HAP-1 (cell line): Measurements from ENCODE around the gene ZNF628.
A peak's percentile ranks its signal among the peaks of the same experiment; 100 is the strongest.

Experiments used
- DNase-seq, 2 experiments: peaks; one replicate each; pipeline ENCODE4 v3.0.0-alpha.2; 2016 to 2020; ENCODE audit warnings: low spot score in 2 of 2
- H3K27me3 ChIP-seq: fragments of 250-450 bp; sonication (Bioruptor Pico); 2 replicates; pipeline ENCODE4 v1.5.1; 2020; ENCODE audit warnings: low read depth, mild to moderate bottlenecking, moderate library complexity
- H3K36me3 ChIP-seq: fragments of 250-450 bp; sonication (Bioruptor Pico); replicated peaks from 2 replicates; pipeline ENCODE4 v1.5.1; 2020; ENCODE audit warnings: mild to moderate bottlenecking
- H3K4me1 ChIP-seq: fragments of 250-450 bp; sonication (Bioruptor Pico); 2 replicates; pipeline ENCODE4 v1.5.1; 2020; ENCODE audit warnings: mild to moderate bottlenecking
- H3K4me3 ChIP-seq: fragments of 250-450 bp; sonication (Bioruptor Pico); 2 replicates; pipeline ENCODE4 v1.5.1; 2020; ENCODE audit warnings: mild to moderate bottlenecking, moderate library complexity
- H3K9me3 ChIP-seq: fragments of 250-450 bp; sonication (Bioruptor Pico); 2 replicates; pipeline ENCODE4 v1.5.1; 2020; ENCODE audit warnings: mild to moderate bottlenecking, moderate library complexity
- in situ Hi-C: fragments of 300-500 bp; cut with MboI; formaldehyde crosslinking; loops from 3 replicates; pipeline ENCODE4 v1.14.3; 2020; ENCODE audit warnings: low sequenced_read_pairs, inconsistent platforms, mixed read lengths

The ZNF628 gene

DNA sequence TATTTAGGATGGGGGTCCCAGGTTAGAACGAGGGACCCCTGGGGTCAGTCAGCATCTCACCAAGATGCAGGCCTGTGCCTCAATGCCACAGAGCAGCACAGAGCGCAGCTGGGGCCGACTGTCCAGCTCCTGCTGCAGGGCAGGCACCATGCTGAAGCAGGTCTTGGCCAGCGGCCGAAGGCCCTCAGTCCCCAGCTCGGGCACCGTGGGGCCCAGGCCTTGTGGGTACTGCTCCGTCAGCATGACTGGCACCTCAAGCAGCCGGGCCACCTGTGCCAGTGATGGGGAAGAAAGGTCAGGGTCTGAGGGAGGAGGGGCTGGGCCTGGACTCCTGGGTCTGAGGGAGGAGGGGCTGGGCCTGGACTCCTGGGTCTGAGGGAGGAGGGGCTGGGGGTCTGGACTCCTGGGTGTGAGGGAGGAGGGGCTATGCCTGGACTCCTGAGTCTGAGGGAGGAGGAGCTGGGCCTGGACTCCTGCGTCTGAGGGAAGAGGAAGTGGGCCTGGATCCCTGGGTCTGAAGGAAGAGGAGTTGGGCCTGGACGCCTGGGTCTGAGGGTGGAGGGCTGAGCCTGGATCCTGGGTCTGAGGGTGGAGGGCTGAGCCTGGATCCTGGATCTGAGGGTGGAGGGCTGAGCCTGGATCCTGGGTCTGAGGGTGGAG lies 20.7 kb upstream of the ZNF628 start:
- in situ Hi-C loops: no loop called here
- H3K9me3 ChIP-seq: no peaks in the 10 kb centered on the region
- no peak overlapping the region for H3K4me3 ChIP-seq

DNA sequence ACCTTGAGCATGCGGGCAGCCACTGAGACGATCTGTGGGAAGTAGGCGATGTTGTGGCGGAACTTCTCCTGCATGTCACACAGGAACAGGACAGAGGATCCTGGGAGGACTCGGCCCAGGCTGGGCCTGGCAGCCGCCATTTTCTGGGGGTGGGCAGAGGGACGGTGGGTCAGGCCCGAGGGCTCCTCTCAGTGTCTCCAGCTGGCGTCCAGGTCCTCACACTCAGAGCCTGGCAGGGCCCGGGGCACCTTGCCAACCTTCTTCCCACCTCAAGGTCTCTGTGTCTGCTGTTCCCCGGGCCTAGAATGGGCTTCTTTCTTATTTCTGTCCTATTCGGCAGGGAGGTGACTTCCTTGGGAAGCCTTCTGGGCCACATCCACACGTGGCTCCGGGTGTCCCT lies 20.1 kb upstream of the ZNF628 start:
- in situ Hi-C loops: no loop called here
- H3K36me3 ChIP-seq: peaks cover 8% of the 10 kb centered on the region; the same call in 1 of the 2 replicates
- peaks cover 22% of the 10 kb centered on the region for H3K4me1 ChIP-seq

More for the DNA sequence above, 20.7 kb upstream of the ZNF628 start:
- peaks cover 8% of the 10 kb centered on the region; the same call in 1 of the 2 replicates for H3K36me3 ChIP-seq
- peaks cover 20% of the 10 kb centered on the region for H3K4me1 ChIP-seq
- peaks cover 12% of the 10 kb centered on the region for H3K27me3 ChIP-seq
- no peak for DNase-seq

DNA sequence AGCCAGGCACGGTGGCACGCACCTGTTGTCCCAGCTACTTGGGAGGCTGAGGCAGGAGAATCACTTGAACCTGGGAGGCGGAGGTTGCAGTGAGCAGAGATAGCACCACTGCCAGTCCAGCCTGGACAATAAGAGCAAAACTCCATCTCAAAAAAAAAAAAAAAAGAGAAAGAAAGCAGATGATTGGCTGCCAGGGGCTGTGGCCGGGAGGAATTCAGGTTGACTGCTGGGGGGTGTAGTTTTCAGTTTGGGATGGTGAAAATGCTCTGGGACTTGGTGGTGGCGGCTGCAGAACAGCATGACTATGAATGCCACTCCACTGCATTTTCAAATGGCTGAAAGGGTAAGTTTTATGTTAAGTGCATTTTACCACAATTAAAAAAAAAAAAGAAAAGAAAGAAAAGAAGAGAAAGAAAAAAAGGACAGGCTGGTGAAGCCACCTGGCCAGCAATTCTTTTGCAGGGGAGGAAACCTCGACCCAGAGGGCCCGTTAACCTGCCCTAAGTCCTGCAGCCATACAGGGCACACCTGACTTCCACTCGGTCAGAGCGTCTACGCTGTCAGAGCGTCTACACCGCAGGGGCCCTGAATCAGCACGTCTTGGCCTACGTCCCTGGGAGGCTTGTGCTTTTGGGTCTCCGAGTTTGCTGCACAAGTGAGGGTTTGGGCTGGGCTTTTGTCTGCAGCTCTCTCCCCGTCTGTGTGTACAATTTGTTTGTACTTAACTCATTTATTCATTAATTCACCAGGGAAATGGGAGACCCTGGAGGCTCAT lies 18.5 kb upstream of the ZNF628 start:
- peaks cover 8% of the 10 kb centered on the region; the same call in 1 of the 2 replicates for H3K36me3 ChIP-seq
- in situ Hi-C loops: no loop called here
- no peak for DNase-seq
- no peaks in the 10 kb centered on the region for H3K27me3 ChIP-seq
- H3K4me1 ChIP-seq: peaks cover 26% of the 10 kb centered on the region
- no peak overlapping the region for H3K4me3 ChIP-seq
- H3K9me3 ChIP-seq: no peaks in the 10 kb centered on the region

More for the DNA sequence above, 20.1 kb upstream of the ZNF628 start:
- Histone ChIP-seq H3K4me3 (no peak overlapping the region), H3K27me3 (peaks cover 9% of the 10 kb centered on the region), H3K9me3 (no peaks in the 10 kb centered on the region)
- no peak for DNase-seq

DNA sequence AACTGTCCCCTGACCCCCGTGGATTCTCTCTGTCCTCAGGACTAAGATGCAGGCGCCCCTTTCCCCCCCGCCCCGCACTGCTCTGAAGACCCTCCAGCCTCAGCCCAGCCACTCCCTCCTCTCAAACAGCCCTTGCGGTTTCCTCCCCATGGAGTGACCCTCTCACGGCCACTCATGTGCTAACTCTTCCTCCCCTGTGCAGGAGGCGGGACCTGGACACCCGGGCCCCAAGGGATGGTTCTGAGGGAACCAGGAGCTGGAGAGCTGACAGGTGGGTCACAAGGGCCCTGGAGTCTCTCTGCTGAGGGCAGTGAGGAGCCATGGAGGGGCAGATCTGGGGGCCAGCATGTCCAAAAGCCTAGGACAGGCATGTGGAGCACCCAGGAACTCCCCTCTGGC lies 16.9 kb upstream of the ZNF628 start:
- no peaks in the 10 kb centered on the region for H3K27me3 ChIP-seq
- H3K36me3 ChIP-seq: peaks cover 5% of the 10 kb centered on the region; the same call in 1 of the 2 replicates
- in situ Hi-C loops: no loop called here
- H3K4me1 ChIP-seq: peaks cover 26% of the 10 kb centered on the region
- H3K9me3 ChIP-seq: no peaks in the 10 kb centered on the region
- peak overlapping the region; percentile 6; the same call in 1 of the 2 replicates for H3K4me3 ChIP-seq
- DNase-seq: peak; percentile 68 to 73

DNA sequence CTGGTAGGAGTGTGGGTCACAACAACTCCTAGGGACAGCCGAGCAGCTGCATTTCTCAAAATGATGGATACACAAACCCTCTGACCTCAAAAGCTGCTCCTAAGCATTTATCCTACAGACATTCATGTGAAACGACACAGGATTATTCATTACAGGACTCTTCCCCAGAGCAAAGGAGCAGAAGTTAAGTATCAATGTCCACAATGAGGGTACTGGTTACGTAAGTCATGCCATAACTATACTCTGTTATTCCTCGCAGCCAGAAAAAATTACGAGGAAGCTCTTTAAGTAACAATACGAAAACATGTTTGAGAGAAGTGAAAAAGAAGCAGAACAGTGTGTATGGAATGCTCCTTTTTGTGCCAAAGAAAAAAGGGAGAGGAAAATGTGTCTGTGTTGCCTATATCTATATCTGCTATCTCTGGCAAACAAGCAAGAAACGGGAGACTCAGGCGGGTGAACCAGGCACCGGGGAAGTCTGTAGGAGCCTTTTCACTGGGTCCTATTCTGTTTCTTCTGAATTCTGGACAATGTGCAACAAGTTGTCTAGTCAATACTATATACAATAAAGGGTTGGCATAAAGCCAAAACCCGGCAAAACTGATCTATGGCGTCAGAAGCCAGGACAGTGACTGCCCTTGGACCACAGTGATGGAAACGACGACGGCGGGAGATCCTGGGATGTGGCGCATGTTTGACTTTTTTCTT lies 16.3 kb upstream of the ZNF628 start:
- peaks cover 26% of the 10 kb centered on the region for H3K4me1 ChIP-seq
- peak overlapping the region; percentile 64 for H3K4me3 ChIP-seq
- H3K36me3 ChIP-seq: peaks cover 5% of the 10 kb centered on the region; the same call in 1 of the 2 replicates
- in situ Hi-C loops: no loop called here
- peak in 1 of 2 experiments; percentile 51 for DNase-seq
- H3K27me3 ChIP-seq: no peaks in the 10 kb centered on the region
- no peaks in the 10 kb centered on the region for H3K9me3 ChIP-seq

DNA sequence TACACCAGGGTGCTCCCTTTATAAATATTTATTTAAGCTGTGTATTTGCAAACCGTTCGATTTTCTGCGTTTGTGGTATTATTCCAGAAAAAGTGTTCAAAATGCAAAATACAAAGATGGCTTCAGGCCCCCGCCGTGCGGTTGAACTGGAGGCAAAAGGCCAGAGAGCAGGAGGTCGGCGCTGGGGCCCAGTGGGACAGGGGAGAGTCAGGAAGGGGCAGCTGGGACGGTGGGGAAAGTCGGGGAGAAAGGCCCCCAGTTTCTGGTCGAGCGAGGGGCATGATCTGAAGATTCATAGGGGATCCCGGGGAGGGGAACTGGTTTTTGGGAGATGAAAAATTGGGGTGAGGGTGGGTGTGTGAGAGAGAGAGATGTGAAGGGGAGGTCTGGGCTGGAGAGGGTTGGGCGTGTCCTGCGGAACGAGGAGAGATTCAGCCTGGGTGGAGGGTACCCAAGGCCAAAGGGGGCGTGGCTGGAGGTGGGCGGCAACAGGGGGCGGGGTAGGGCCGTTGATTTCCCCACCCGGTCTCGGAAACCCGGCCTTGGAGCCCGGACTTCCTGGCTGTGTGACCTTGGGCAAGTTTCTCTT lies 15.7 kb upstream of the ZNF628 start:
- peak; percentile 91 to 97 for DNase-seq
- Histone ChIP-seq H3K36me3 (no peaks in the 10 kb centered on the region), H3K4me1 (peaks cover 26% of the 10 kb centered on the region), H3K27me3 (no peaks in the 10 kb centered on the region), H3K9me3 (no peaks in the 10 kb centered on the region), H3K4me3 (peak overlapping the region; percentile 64)
- in situ Hi-C loops: no loop called here

DNA sequence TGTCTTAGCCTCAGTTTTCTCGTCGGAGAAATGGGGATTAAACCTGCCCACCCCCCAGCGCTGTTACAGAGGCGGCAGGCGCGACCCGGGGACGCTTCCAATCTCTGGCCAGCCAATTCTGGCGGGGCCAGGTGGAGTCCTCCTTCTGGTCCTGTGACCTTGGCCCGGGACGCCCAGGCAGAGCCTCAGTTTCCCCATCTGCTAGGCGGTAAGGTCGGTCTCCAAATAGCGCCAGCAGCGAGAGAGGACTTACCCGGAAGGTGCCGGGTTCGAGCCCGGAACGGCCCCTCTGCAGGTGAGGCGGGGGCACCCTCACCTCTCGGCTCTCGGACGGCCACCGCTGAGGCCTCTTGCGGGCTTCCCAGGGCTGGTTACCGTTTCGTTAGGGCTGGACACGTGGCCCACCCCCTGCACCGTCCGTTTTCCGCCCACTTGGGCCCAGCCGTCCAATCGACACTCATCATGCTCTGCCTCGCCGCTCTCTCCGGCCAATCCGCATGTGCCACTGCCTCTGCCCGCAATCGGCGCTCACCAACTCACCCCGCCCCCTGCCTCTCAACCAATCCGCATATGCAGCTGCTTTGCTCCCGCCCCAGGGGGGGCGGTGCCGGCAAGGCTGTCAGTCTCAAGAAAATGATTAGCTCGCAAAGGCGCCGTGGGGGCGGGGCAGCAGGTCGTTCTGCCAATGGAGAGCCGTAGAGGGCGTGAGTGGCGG lies 15.0 kb upstream of the ZNF628 start, which contains the start of gene ISOC2:
Gene ISOC2 (minus strand): TSS at position 384 of the 715 bp plus-strand sequence. CDS start 5,156 bp downstream, outside the sequence.
- Histone ChIP-seq H3K27me3 (no peaks in the 10 kb centered on the region), H3K4me1 (peaks cover 26% of the 10 kb centered on the region), H3K9me3 (no peaks in the 10 kb centered on the region), H3K4me3 (peak within 1 kb of the TSS; percentile 64), H3K36me3 (no peaks in the 10 kb centered on the region)
- peak; percentile 99 to 100 for DNase-seq
- in situ Hi-C loops: no loop called here

DNA sequence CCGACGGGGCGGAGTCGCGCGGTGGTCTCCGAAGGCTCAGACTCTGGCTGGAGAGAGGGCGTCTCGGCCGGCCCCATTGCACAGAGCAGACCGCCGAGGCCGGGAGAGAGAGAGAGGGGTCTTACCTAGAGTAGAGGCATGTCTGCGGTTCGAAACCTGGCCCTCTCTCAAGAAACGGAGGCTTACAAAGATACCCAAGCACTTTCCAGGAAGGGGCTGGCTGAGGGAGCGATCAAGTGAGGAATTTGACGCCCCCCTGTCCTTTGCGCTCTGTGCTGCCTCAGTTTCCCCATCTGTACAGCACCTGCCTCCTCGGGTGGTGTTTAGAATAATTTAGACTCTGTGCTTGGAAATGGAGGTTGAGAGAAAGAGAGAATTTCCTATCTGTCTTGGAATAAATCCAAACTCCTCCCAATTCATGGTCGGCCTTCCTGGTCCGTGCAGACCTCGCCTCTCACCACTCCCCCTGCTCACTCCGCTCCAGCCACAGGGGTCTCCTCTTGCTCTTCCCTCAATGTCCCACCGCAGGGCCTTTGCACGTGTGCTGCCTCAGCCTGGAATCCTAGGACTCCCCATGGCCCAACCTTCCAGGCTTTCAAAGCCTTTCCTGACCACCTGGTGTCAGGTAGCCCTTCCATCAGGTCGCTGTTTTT lies 14.3 kb upstream of the ZNF628 start:
- in situ Hi-C loops: no loop called here
- Histone ChIP-seq H3K4me3 (peak overlapping the region; percentile 32), H3K4me1 (peaks cover 26% of the 10 kb centered on the region), H3K36me3 (no peaks in the 10 kb centered on the region), H3K9me3 (no peaks in the 10 kb centered on the region), H3K27me3 (no peaks in the 10 kb centered on the region)
- DNase-seq: peak in 1 of 2 experiments; percentile 61

DNA sequence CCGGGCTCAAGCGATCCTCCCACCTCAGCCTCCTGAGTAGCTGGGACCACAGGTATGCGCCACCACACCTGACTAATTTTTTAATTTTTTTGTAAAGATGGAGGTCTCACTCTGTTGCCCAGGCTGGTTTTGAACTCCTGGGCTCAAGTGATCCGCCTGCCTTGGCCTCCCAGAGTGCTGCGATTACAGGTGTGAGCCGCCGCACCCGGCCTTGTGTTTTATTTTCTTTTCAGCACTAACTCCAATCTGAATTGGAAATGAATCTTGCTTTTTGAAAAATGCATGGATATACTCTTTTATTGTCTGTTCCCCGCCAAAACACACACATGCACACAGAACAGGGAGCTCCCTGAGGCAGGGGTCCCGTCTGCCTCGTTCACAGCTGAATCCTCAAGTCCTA lies 13.7 kb upstream of the ZNF628 start:
- H3K27me3 ChIP-seq: no peaks in the 10 kb centered on the region
- no peak overlapping the region for H3K4me3 ChIP-seq
- peaks cover 26% of the 10 kb centered on the region for H3K4me1 ChIP-seq
- no peak for DNase-seq
- H3K36me3 ChIP-seq: no peaks in the 10 kb centered on the region
- no peaks in the 10 kb centered on the region for H3K9me3 ChIP-seq
- in situ Hi-C loops: no loop called here

DNA sequence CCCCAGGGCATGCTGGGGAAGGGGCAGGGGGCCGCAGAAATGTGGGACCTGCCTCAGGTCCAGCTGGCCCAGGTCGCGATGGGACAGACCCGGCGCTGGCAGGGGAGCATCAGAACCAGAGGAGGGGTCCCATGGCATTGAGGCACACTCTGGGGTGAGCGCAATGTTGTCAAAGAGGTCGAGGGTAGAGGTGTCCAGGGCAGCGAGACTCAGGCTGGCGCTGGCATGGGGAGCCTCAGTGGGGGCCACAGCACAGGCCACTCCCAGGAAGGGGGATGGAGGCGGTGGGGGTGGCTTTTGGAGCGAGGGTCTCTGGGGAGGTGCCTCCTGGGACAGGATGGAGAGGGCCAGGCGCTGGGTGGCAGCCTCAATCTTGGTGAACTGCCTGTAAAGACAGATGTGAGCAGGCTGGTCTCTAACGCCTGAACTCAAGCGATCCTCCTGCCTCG lies 12.8 kb upstream of the ZNF628 start:
- in situ Hi-C loops: no loop called here
- peaks cover 24% of the 10 kb centered on the region for H3K4me1 ChIP-seq
- H3K27me3 ChIP-seq: no peaks in the 10 kb centered on the region

DNA sequence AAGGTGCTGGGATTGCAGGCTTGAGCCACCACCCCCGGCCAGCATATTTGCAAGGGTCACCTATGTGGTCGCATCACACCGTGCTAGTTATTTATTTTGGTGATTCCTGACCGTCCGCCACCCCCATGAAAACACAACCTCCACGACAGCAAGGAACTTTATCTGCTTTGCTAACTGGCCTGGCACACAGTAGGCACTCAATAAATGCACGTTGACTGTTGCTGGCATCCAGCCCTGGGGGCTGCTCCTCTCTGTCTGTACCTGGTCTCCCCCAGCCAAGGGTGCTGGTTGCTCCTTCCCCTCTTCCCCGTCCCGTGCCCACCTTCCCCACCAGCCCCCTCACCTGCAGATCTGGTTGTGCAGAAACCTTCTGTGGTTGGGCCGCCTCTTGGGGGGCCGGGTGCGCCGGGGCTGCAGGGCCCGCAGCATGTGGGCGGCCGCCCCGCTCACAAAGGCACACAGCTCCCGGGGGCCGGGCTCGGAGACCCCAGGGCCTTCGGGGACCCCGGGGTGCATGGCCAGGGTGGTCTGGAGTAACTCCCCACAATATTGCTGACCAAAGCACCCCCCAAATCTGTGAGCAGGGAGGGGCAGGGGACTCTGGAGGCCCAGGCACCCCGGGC lies 12.3 kb upstream of the ZNF628 start:
- in situ Hi-C loops: no loop called here
- no peak for DNase-seq
- no peaks in the 10 kb centered on the region for H3K36me3 ChIP-seq
- no peak overlapping the region for H3K4me3 ChIP-seq
- no peaks in the 10 kb centered on the region for H3K27me3 ChIP-seq
- H3K4me1 ChIP-seq: peaks cover 18% of the 10 kb centered on the region
- no peaks in the 10 kb centered on the region for H3K9me3 ChIP-seq

More for the DNA sequence above, 12.8 kb upstream of the ZNF628 start:
- DNase-seq: no peak
- no peaks in the 10 kb centered on the region for H3K9me3 ChIP-seq
- no peak overlapping the region for H3K4me3 ChIP-seq
- H3K36me3 ChIP-seq: no peaks in the 10 kb centered on the region

DNA sequence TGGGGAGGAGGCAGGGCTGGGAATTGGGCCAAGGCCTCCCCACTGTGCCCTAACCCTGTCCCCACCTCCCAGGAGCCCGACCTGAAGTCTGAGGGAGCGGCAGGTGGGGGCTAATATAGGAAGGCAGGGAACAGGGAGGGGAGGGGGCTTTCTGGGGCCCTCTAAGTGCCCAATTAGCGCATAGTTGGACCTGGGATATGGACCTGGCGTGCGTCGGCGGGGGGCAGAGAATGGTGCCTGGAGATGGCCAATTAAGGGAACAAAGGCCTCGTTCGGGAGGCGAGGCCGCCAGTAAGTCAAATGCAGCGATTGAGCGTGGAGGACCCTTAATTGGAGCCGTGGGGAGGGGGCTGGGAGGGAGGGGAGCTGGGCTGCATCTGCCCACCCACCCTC lies 11.8 kb upstream of the ZNF628 start, which contains the start of gene C19orf85:
Gene C19orf85 (minus strand): TSS at position 90 of the 393 bp plus-strand sequence. CDS start 197 bp downstream, outside the sequence.
- no peaks in the 10 kb centered on the region for H3K9me3 ChIP-seq
- H3K36me3 ChIP-seq: no peaks in the 10 kb centered on the region
- in situ Hi-C loops: no loop called here
- no peaks in the 10 kb centered on the region for H3K27me3 ChIP-seq
- peaks cover 13% of the 10 kb centered on the region for H3K4me1 ChIP-seq
- no peak for DNase-seq
- no peak within 1 kb of the TSS for H3K4me3 ChIP-seq
